Activated naive CD8-positive, alpha-beta T cell treated with anti-CD3 and anti-CD28 coated beads, Interleukin-2, amount 10 ng/mL, durations not matched to agents 7 days and 5 days (primary cell): ENCODE data around the gene GOLT1A. TPM values are rescaled to one million over a fixed set of nuclear protein-coding genes. Genes with fewer than 3 reads are reported as not detected.

Source experiments
- ATAC-seq: fragments of 150-1000 bp; cut with Tn5 transposase; one replicate; pipeline ENCODE4 v1.10.0; 2021; ENCODE audit warnings: low read depth, moderate library complexity
- POLR2A ChIA-PET: fragments of 350-600 bp; sonication (Branson Sonifier 250); formaldehyde crosslinking; loops from one replicate; lab custom pipeline; 2021; ENCODE audit warnings: antibody characterized with exemption; lab: Charles Lee
- DNase-seq: peaks from one replicate; pipeline ENCODE4 v3.0.0; 2021
- H3K27ac Mint-ChIP-seq: one replicate; pipeline ENCODE4 v1.8.0; 2022; ENCODE audit warnings: mild to moderate bottlenecking, mixed read lengths
- H3K27me3 Mint-ChIP-seq: one replicate; pipeline ENCODE4 v1.8.0; 2022; ENCODE audit warnings: mild to moderate bottlenecking, moderate library complexity, mixed read lengths
- H3K36me3 Mint-ChIP-seq: one replicate; pipeline ENCODE4 v1.8.0; 2021; ENCODE audit warnings: mild to moderate bottlenecking, mixed read lengths
- H3K4me1 Mint-ChIP-seq: one replicate; pipeline ENCODE4 v1.8.0; 2021; ENCODE audit warnings: mixed read lengths
- H3K4me3 Mint-ChIP-seq: one replicate; pipeline ENCODE4 v1.8.0; 2022; ENCODE audit warnings: mild to moderate bottlenecking, moderate library complexity, mixed read lengths
- H3K9me3 Mint-ChIP-seq: one replicate; pipeline ENCODE4 v1.8.0; 2021; ENCODE audit warnings: mixed read lengths
- total RNA-seq, 2 experiments: library from RNA; stranded (reverse); gene quantifications; one replicate each; pipeline ENCODE4 v1.2.3, GENCODE V29; 2021

The GOLT1A gene
- total RNA-seq, 2 experiments from 2014 or later = not detected

GRCh38 chr1:204221271-204221670 lies 7.5 kb upstream of the GOLT1A start:
- H3K27ac Mint-ChIP-seq = no peak overlapping the region
- DNase-seq (no peak), ATAC-seq (no peak)
- H3K27me3 Mint-ChIP-seq = no peaks in the 10 kb centered on the region
- H3K4me1 Mint-ChIP-seq = peaks cover 6% of the 10 kb centered on the region
- POLR2A ChIA-PET = no interaction called here
- H3K36me3 Mint-ChIP-seq = no peaks in the 10 kb centered on the region
- no peaks in the 10 kb centered on the region for H3K9me3 Mint-ChIP-seq
- H3K4me3 Mint-ChIP-seq = no peak overlapping the region

- POLR2A ChIA-PET = no interaction called here
- H3K4me1 Mint-ChIP-seq = peaks cover 6% of the 10 kb centered on the region
- ATAC-seq (no peak), DNase-seq (no peak)
- H3K27me3 Mint-ChIP-seq = no peaks in the 10 kb centered on the region
- no peak overlapping the region for H3K4me3 Mint-ChIP-seq
- no peak overlapping the region for H3K27ac Mint-ChIP-seq
- no peaks in the 10 kb centered on the region for H3K36me3 Mint-ChIP-seq
- no peaks in the 10 kb centered on the region for H3K9me3 Mint-ChIP-seq
Measured at GRCh38 chr1:204219971-204220616, 6.3 kb upstream of the GOLT1A start.

GRCh38 chr1:204218552-204218951 lies 4.8 kb upstream of the GOLT1A start:
- peaks cover 10% of the 10 kb centered on the region for H3K4me1 Mint-ChIP-seq
- POLR2A ChIA-PET = interaction anchor here (0.6 kb wide), 1 partner anchor 167 kb away, joined by 3 read pairs; no protein-coding TSS in a partner anchor
- no peak overlapping the region for H3K4me3 Mint-ChIP-seq
- H3K9me3 Mint-ChIP-seq = no peaks in the 10 kb centered on the region
- ATAC-seq (peak; percentile 57), DNase-seq (no peak)
- H3K36me3 Mint-ChIP-seq = no peaks in the 10 kb centered on the region
- no peak overlapping the region for H3K27ac Mint-ChIP-seq
- peaks cover 4% of the 10 kb centered on the region for H3K27me3 Mint-ChIP-seq

GRCh38 chr1:204217648-204218000 lies 3.8 kb upstream of the GOLT1A start:
- no peaks in the 10 kb centered on the region for H3K36me3 Mint-ChIP-seq
- ATAC-seq = no peak
- H3K27ac Mint-ChIP-seq = no peak overlapping the region
- POLR2A ChIA-PET = no interaction called here
- no peaks in the 10 kb centered on the region for H3K9me3 Mint-ChIP-seq
- peaks cover 10% of the 10 kb centered on the region for H3K4me1 Mint-ChIP-seq
- H3K4me3 Mint-ChIP-seq = no peak overlapping the region
- H3K27me3 Mint-ChIP-seq = peaks cover 4% of the 10 kb centered on the region
- DNase-seq = no peak

- DNase-seq (no peak), ATAC-seq (no peak)
- H3K27me3 Mint-ChIP-seq = peaks cover 4% of the 10 kb centered on the region
- H3K4me3 Mint-ChIP-seq = no peak overlapping the region
- no peak overlapping the region for H3K27ac Mint-ChIP-seq
- peaks cover 10% of the 10 kb centered on the region for H3K4me1 Mint-ChIP-seq
- POLR2A ChIA-PET = no interaction called here
- no peaks in the 10 kb centered on the region for H3K36me3 Mint-ChIP-seq
- H3K9me3 Mint-ChIP-seq = no peaks in the 10 kb centered on the region
Measured at GRCh38 chr1:204216880-204217647, 3.3 kb upstream of the GOLT1A start.

DNA sequence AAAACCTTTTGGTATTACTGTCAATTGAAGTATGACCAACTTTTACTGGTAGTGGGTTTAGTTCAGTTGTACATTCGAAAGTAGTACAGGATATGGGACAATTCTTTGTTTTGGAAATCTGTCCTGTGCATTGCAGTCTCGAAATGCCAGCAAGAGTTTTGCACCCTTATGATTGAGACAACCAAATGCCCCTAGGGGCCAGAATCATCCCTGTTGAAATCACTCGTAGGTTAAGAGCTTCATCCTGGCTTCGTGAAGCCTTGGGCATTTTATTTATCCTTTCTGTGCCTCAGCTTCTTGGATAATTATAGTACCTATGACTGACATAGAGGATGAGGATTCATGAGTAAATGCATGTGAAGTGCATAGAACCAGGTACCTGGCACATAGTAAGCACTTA lies 2.4 kb upstream of the GOLT1A start:
- H3K4me3 Mint-ChIP-seq = no peak overlapping the region
- POLR2A ChIA-PET = no interaction called here
- H3K36me3 Mint-ChIP-seq = no peaks in the 10 kb centered on the region
- H3K27ac Mint-ChIP-seq = no peak overlapping the region
- no peak for ATAC-seq
- H3K9me3 Mint-ChIP-seq = no peaks in the 10 kb centered on the region
- H3K4me1 Mint-ChIP-seq = peaks cover 10% of the 10 kb centered on the region
- DNase-seq = no peak
- H3K27me3 Mint-ChIP-seq = peaks cover 4% of the 10 kb centered on the region

DNA sequence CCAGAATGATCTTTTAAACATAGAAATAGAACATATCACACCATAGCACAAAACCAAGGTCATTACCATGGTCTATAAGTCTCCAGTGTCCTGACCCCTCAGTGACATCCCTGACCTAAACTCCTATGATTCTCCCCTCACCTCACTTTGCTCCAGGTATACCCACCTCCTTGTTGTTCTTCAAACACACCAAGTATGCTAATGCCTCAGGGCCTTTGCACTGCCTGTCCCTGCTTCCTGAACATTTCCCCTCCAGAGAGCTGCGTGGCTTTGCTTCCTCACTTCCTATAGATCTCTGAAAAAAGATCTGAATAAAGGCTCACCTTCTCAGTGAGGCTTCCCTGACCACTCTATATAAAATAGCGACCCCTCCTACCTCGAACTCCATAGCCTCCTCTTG lies 1.1 kb downstream of the GOLT1A start:
- peaks cover 4% of the 10 kb centered on the region for H3K4me1 Mint-ChIP-seq
- H3K4me3 Mint-ChIP-seq = no peak overlapping the region
- H3K27ac Mint-ChIP-seq = no peak overlapping the region
- peaks cover 8% of the 10 kb centered on the region for H3K27me3 Mint-ChIP-seq
- no peak for ATAC-seq
- POLR2A ChIA-PET = no interaction called here
- no peak for DNase-seq
- no peaks in the 10 kb centered on the region for H3K9me3 Mint-ChIP-seq
- H3K36me3 Mint-ChIP-seq = no peaks in the 10 kb centered on the region

DNA sequence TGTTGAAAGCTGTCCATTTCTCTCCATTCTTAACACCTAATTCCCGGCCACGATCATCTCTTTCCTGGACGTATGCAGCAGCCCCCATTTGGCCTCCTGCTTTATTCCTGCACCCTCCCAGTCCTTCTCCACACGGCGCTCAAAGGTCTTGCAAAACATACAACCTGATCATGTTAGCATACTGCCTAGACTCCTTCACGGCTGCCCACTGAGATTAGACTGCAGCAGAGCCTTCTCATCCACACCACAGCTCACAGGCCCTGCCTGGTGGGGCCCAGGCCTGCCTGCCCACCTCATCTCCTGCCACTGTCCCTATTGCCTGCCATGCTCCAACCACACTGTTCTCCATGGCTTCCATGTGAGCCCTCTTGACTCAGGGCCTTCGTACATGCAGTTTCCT lies 2.7 kb downstream of the GOLT1A start:
- H3K36me3 Mint-ChIP-seq = no peaks in the 10 kb centered on the region
- H3K4me1 Mint-ChIP-seq = peaks cover 5% of the 10 kb centered on the region
- peaks cover 13% of the 10 kb centered on the region for H3K27me3 Mint-ChIP-seq
- POLR2A ChIA-PET = no interaction called here
- no peak for DNase-seq
- no peaks in the 10 kb centered on the region for H3K9me3 Mint-ChIP-seq
- ATAC-seq = no peak
- H3K4me3 Mint-ChIP-seq = no peak overlapping the region
- no peak overlapping the region for H3K27ac Mint-ChIP-seq

- peak; percentile 96 for ATAC-seq
- H3K27me3 Mint-ChIP-seq = peaks cover 30% of the 10 kb centered on the region
- H3K36me3 Mint-ChIP-seq = no peaks in the 10 kb centered on the region
- H3K4me3 Mint-ChIP-seq = no peak overlapping the region
- peaks cover 3% of the 10 kb centered on the region for H3K4me1 Mint-ChIP-seq
- POLR2A ChIA-PET = no interaction called here
- peak; percentile 85 for DNase-seq
- H3K27ac Mint-ChIP-seq = no peak overlapping the region
- no peaks in the 10 kb centered on the region for H3K9me3 Mint-ChIP-seq
Measured at GRCh38 chr1:204207136-204207616, 6.6 kb downstream of the GOLT1A start.

DNA sequence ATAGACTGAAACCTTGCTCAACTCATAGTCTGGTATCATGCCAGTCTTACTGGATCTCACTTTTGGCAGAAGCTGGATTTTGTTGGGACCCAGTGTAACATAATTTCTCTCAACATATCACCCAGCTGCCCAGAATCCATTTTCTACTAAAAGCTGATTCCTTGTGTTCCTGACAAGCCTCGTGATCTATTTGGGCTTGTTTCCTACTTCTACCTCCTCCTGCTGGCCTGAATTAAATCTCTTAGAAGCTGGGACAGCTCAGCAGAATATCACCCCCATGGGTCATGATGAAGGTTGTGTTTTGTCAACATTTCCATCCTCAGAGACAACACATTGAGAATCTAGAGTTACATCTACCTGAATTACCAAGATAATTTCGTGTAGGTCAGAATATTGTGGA lies 7.7 kb downstream of the GOLT1A start:
- H3K27ac Mint-ChIP-seq = no peak overlapping the region
- H3K4me3 Mint-ChIP-seq = no peak overlapping the region
- H3K9me3 Mint-ChIP-seq = no peaks in the 10 kb centered on the region
- DNase-seq = no peak
- peaks cover 30% of the 10 kb centered on the region for H3K27me3 Mint-ChIP-seq
- H3K4me1 Mint-ChIP-seq = peaks cover 3% of the 10 kb centered on the region
- ATAC-seq = no peak
- POLR2A ChIA-PET = no interaction called here
- no peaks in the 10 kb centered on the region for H3K36me3 Mint-ChIP-seq

GRCh38 chr1:204205486-204205885 lies 8.3 kb downstream of the GOLT1A start:
- no peak overlapping the region for H3K27ac Mint-ChIP-seq
- H3K4me3 Mint-ChIP-seq = no peak overlapping the region
- no peaks in the 10 kb centered on the region for H3K9me3 Mint-ChIP-seq
- H3K4me1 Mint-ChIP-seq = peaks cover 3% of the 10 kb centered on the region
- no peak for ATAC-seq
- no peak for DNase-seq
- POLR2A ChIA-PET = no interaction called here
- no peaks in the 10 kb centered on the region for H3K36me3 Mint-ChIP-seq
- peaks cover 30% of the 10 kb centered on the region for H3K27me3 Mint-ChIP-seq

DNA sequence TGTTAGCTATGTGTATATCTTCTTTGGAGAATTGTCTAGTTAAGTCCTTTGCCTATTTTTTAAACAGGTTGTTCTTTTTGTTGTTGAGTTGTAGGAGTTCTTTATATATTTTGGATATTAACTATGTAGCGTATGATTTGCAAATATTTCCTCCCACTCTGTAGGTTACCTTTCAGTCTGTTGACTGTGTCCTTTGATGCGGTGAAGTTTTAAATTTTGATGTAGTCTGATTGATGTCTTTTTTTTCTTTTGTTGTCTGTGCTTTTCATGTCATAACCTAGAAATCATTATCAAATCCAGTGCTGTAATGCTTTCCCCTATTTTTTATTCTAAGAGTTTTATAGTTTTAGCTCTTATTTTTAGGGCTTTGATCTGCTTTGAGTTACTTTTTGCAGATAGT lies 8.8 kb downstream of the GOLT1A start:
- POLR2A ChIA-PET = no interaction called here
- DNase-seq (no peak), ATAC-seq (no peak)
- H3K27me3 Mint-ChIP-seq = peaks cover 30% of the 10 kb centered on the region
- no peak overlapping the region for H3K27ac Mint-ChIP-seq
- H3K36me3 Mint-ChIP-seq = no peaks in the 10 kb centered on the region
- no peaks in the 10 kb centered on the region for H3K9me3 Mint-ChIP-seq
- no peak overlapping the region for H3K4me3 Mint-ChIP-seq
- H3K4me1 Mint-ChIP-seq = peaks cover 3% of the 10 kb centered on the region

- Mint-ChIP-seq H3K36me3 (no peaks in the 10 kb centered on the region), H3K9me3 (no peaks in the 10 kb centered on the region), H3K27ac (no peak overlapping the region), H3K27me3 (peaks cover 27% of the 10 kb centered on the region), H3K4me3 (no peak overlapping the region), H3K4me1 (peaks cover 3% of the 10 kb centered on the region)
- POLR2A ChIA-PET = no interaction called here
- no peak for ATAC-seq
- no peak for DNase-seq
Measured at GRCh38 chr1:204203206-204203767, 10.5 kb downstream of the GOLT1A start.

- Mint-ChIP-seq H3K4me3 (no peak overlapping the region), H3K9me3 (no peaks in the 10 kb centered on the region), H3K27me3 (peaks cover 27% of the 10 kb centered on the region), H3K36me3 (no peaks in the 10 kb centered on the region), H3K27ac (no peak overlapping the region), H3K4me1 (peaks cover 3% of the 10 kb centered on the region)
- POLR2A ChIA-PET = no interaction called here
- no peak for DNase-seq
- ATAC-seq = no peak
Measured at GRCh38 chr1:204202481-204202880, 11.3 kb downstream of the GOLT1A start.
